Upper lobe of left lung (tissue), 6 donors: Measurements from ENCODE around the gene SYNPR. TPM values are rescaled to one million over a fixed set of nuclear protein-coding genes. Genes with fewer than 3 reads are reported as not detected.

Source experiments
- ATAC-seq, 2 donors: fragments of 200-7000 bp; cut with Tn5 transposase; one replicate each; pipeline ENCODE4 v1.9.1; 2022; ENCODE audit warnings: mild to moderate bottlenecking in 2 of 2, moderate library complexity in 2 of 2; ENCODE audit not compliant: low FRiP score in 2 of 2
- DNase-seq, 2 donors: peaks; one replicate each; pipeline ENCODE4 v3.0.0-alpha.2; 2019 to 2020
- H3K27ac ChIP-seq, 4 donors: fragments of 200-600 bp; sonication (generic); one replicate each; pipeline ENCODE4 v1.5.1; 2016 to 2019
- H3K27me3 ChIP-seq, 4 donors: fragments of 200-600 bp; sonication (generic); one replicate each; pipeline ENCODE4 v1.5.1; 2017 to 2019
- H3K36me3 ChIP-seq, 4 donors: fragments of 200-600 bp; sonication (generic); one replicate each; pipeline ENCODE4 v1.5.1; 2016 to 2019
- H3K4me1 ChIP-seq, 4 donors: fragments of 200-600 bp; sonication (generic); one replicate each; pipeline ENCODE4 v1.5.1; 2018 to 2019
- H3K4me3 ChIP-seq, 4 donors: fragments of 200-600 bp; sonication (generic); one replicate each; pipeline ENCODE4 v1.5.1; 2017 to 2019; ENCODE audit warnings: mild to moderate bottlenecking in 2 of 4, moderate library complexity in 1 of 4
- H3K9me3 ChIP-seq, 4 donors: fragments of 200-600 bp; sonication (generic); one replicate each; pipeline ENCODE4 v1.5.1; 2018 to 2019
- CTCF ChIP-seq, 6 experiments: fragments of 450-650 bp in 4 of 6; fragments of 200-600 bp in 2 of 6; sonication (generic) in 2 of 6; IDR thresholded peaks; one replicate each; pipeline ENCODE4 v1.5.1; 2016 to 2019; ENCODE audit warnings: antibody characterized with exemption in 6 of 6
- EP300 ChIP-seq, 4 donors: sonication (generic); formaldehyde crosslinking; IDR thresholded peaks; one replicate each; pipeline ENCODE4 v1.5.1; 2017; ENCODE audit warnings: antibody characterized with exemption in 4 of 4, control low read depth in 2 of 4
- POLR2A ChIP-seq, 4 donors: fragments of 450-650 bp; IDR thresholded peaks; one replicate each; pipeline ENCODE4 v1.5.1; 2016 to 2017; ENCODE audit warnings: antibody characterized with exemption in 4 of 4, mild to moderate bottlenecking in 2 of 4
- POLR2AphosphoS5 ChIP-seq, 2 donors: sonication (generic); formaldehyde crosslinking; IDR thresholded peaks; one replicate each; pipeline ENCODE4 v1.5.1; 2017; ENCODE audit warnings: antibody characterized with exemption in 2 of 2
- WGBS, 2 donors: methylation state at CpG; one replicate each; pipeline ENCODE4 v1.1.5; 2017 to 2018; 5-methylcytosine and 5-hydroxymethylcytosine counted together
- total RNA-seq, 6 donors: library from RNA; depleted of rRNA in 4 of 6; stranded (reverse); fragments of >200 nt in 4 of 6; gene quantifications; one replicate each; pipeline versions ENCODE4 v1.1.0 to v1.2.1, GENCODE V29; 2016 to 2021
- donor health status: DM: no; HTN: no; CAD: no; lungs with moderate emphysema.
- donor health status: DM: no; HTN: yes; CAD: no; lungs with severe emphysema.

SYNPR gene
- not detected for total RNA-seq

GRCh38 chr3:63278171-63279004 lies at the start of gene SYNPR:
Gene SYNPR, plus strand, starts transcription at chr3:63278308.
- DNase-seq (peak in 1 of 2 donors; percentile 46), ATAC-seq (peak in 1 of 2 donors; percentile 62)

GRCh38 chr3:63228677-63229076 lies 49.4 kb upstream of the SYNPR start:
- ATAC-seq = peak in 1 of 2 donors; percentile 43
- no peaks in the 10 kb centered on the region for H3K4me1 ChIP-seq
- no peaks in the 10 kb centered on the region for H3K36me3 ChIP-seq
- DNase-seq = no peak
- 19 to 25% methylated on average over 6 of the region's 6 CpGs for WGBS, 2 donors
- TF ChIP-seq POLR2AphosphoS5 (IDR thresholded peaks at IDR 0.05) = no peak
- TF ChIP-seq CTCF (IDR thresholded peaks at IDR 0.05) = peak in 4 of 6 experiments; percentile 35 to 52 (median 48)
- TF ChIP-seq EP300 (IDR thresholded peaks at IDR 0.05) = no peak
- no peak for TF ChIP-seq POLR2A (IDR thresholded peaks at IDR 0.05)
- no peaks in the 10 kb centered on the region for H3K9me3 ChIP-seq
- H3K27me3 ChIP-seq = no peaks in the 10 kb centered on the region
- no peak overlapping the region for H3K27ac ChIP-seq
- no peak overlapping the region for H3K4me3 ChIP-seq

More at GRCh38 chr3:63278171-63279004, at the start of gene SYNPR:
- no peaks in the 10 kb centered on the region for H3K36me3 ChIP-seq
- 0 to 4% methylated on average over 8 to 45 of the region's 45 CpGs for WGBS, 2 donors
- no peak within 1 kb of the TSS for H3K4me3 ChIP-seq
- TF ChIP-seq CTCF (IDR thresholded peaks at IDR 0.05) (no peak), POLR2AphosphoS5 (IDR thresholded peaks at IDR 0.05) (no peak), EP300 (IDR thresholded peaks at IDR 0.05) (no peak), POLR2A (IDR thresholded peaks at IDR 0.05) (no peak)
- peaks cover 0 to 8% (median 2%) of the 10 kb centered on the region in 4 donors for H3K4me1 ChIP-seq
- H3K27me3 ChIP-seq = peaks cover 0 to 14% (median 5%) of the 10 kb centered on the region in 4 donors
- H3K27ac ChIP-seq = no peak within 1 kb of the TSS
- no peaks in the 10 kb centered on the region for H3K9me3 ChIP-seq

- H3K4me1 ChIP-seq = no peaks in the 10 kb centered on the region
- ATAC-seq (no peak), DNase-seq (no peak)
- no peak overlapping the region for H3K27ac ChIP-seq
- no peaks in the 10 kb centered on the region for H3K9me3 ChIP-seq
- no peaks in the 10 kb centered on the region for H3K27me3 ChIP-seq
- H3K4me3 ChIP-seq = no peak overlapping the region
- H3K36me3 ChIP-seq = no peaks in the 10 kb centered on the region
- TF ChIP-seq POLR2A (IDR thresholded peaks at IDR 0.05) = no peak
- no peak for TF ChIP-seq CTCF (IDR thresholded peaks at IDR 0.05)
These were observed 48.0 kb upstream of the SYNPR start for GRCh38 chr3:63230146-63230545.

- Histone ChIP-seq H3K4me3 (no peak overlapping the region), H3K27ac (no peak overlapping the region), H3K9me3 (no peaks in the 10 kb centered on the region), H3K27me3 (no peaks in the 10 kb centered on the region), H3K36me3 (no peaks in the 10 kb centered on the region), H3K4me1 (no peaks in the 10 kb centered on the region)
- WGBS, 2 donors = 68 to 79% methylated on average over 2 of the region's 2 CpGs
- no peak for DNase-seq
- no peak for ATAC-seq
- TF ChIP-seq EP300 (IDR thresholded peaks at IDR 0.05) (no peak), CTCF (IDR thresholded peaks at IDR 0.05) (no peak), POLR2A (IDR thresholded peaks at IDR 0.05) (no peak), POLR2AphosphoS5 (IDR thresholded peaks at IDR 0.05) (no peak)
These were observed 46.5 kb upstream of the SYNPR start for GRCh38 chr3:63231643-63232042.
